SK-N-SH (cell line): ENCODE data around the gene GOLPH3. TPM values are rescaled to one million over a fixed set of nuclear protein-coding genes. Genes with fewer than 3 reads are reported as not detected.

Experiments
- CTCF ChIA-PET: fragments of 300-600, 350-600 bp; formaldehyde crosslinking; extraction: SDS; loops from one replicate; lab custom pipeline; 2021; lab: Yijun Ruan, JAX
- POLR2A ChIA-PET: fragments of 350-600 bp; sonication (Branson Sonifier 250); formaldehyde crosslinking; extraction: SDS; loops from one replicate; lab custom pipeline; 2020; ENCODE audit warnings: antibody characterized with exemption, inconsistent platforms; lab: Yijun Ruan, JAX
- DNase-seq: peaks from one replicate; pipeline ENCODE4 v3.0.0; 2012
- H2AFZ ChIP-seq: fragments of 200-600 bp; sonication (generic); 2 replicates; pipeline ENCODE4 v1.8.1; 2016; ENCODE audit warnings: antibody characterized with exemption, mild to moderate bottlenecking, low read depth
- H3F3A ChIP-seq: fragments of 200-600 bp; sonication (generic); replicated peaks from 2 replicates; pipeline ENCODE3; 2016; ENCODE audit warnings: antibody characterized with exemption, mild to moderate bottlenecking; ENCODE audit not compliant: insufficient read depth
- H3K27ac ChIP-seq, 2 experiments: fragments of 200-500 bp in 1 of 2; fragments of 200-600 bp in 1 of 2; sonication (Bioruptor generic) in 1 of 2; sonication (generic), shearing (Covaris generic) in 1 of 2; 2 replicates each; pipeline versions ENCODE4 v1.5.1 to v1.6.1; 2014 to 2016; ENCODE audit warnings: low read depth in 2 of 2, inconsistent platforms in 1 of 2, low read length in 1 of 2, mild to moderate bottlenecking in 1 of 2, mixed read lengths in 1 of 2
- H3K27me3 ChIP-seq: fragments of 200-600 bp; sonication (generic), shearing (Covaris generic); 2 replicates; pipeline ENCODE4 v1.6.1; 2016; ENCODE audit warnings: mixed run types; ENCODE audit not compliant: insufficient read depth
- H3K36me3 ChIP-seq, 2 experiments: fragments of 200-500 bp in 1 of 2; fragments of 200-600 bp in 1 of 2; sonication (Bioruptor generic) in 1 of 2; sonication (generic) in 1 of 2; replicated peaks in 1 of 2; 2 replicates each; pipeline versions ENCODE3 to v1.5.1; 2014 to 2016; ENCODE audit warnings: low read length in 1 of 2, mild to moderate bottlenecking in 1 of 2; ENCODE audit not compliant: insufficient read depth in 2 of 2, control insufficient read depth in 1 of 2
- H3K4me1 ChIP-seq, 2 experiments: fragments of 200-500 bp in 1 of 2; fragments of 200-600 bp in 1 of 2; sonication (Bioruptor generic) in 1 of 2; sonication (generic), shearing (Covaris generic) in 1 of 2; 2 replicates each; pipeline versions ENCODE4 v1.5.1 to v1.6.1; 2014 to 2016; ENCODE audit warnings: low read depth in 1 of 2, low read length in 1 of 2, mixed run types in 1 of 2; ENCODE audit not compliant: insufficient read depth in 2 of 2, control insufficient read depth in 1 of 2
- H3K4me2 ChIP-seq: fragments of 200-600 bp; sonication (generic), shearing (Covaris generic); 2 replicates; pipeline ENCODE4 v1.6.1; 2017; ENCODE audit warnings: mixed run types
- H3K4me3 ChIP-seq, 2 experiments: fragments of 200-500 bp in 1 of 2; fragments of 200-600 bp in 1 of 2; sonication (Bioruptor generic) in 1 of 2; sonication (generic), shearing (Covaris generic) in 1 of 2; 2 replicates each; pipeline versions ENCODE4 v1.5.1 to v1.8.1; 2014 to 2016; ENCODE audit warnings: low read depth in 2 of 2, inconsistent platforms in 1 of 2, low read length in 1 of 2, mild to moderate bottlenecking in 1 of 2, mixed read lengths in 1 of 2, moderate library complexity in 1 of 2
- H3K79me2 ChIP-seq: fragments of 200-600 bp; sonication (generic); 2 replicates; pipeline ENCODE4 v1.8.1; 2017; ENCODE audit warnings: mild to moderate bottlenecking; ENCODE audit not compliant: insufficient read depth
- H3K9ac ChIP-seq: fragments of 200-600 bp; sonication (generic); 2 replicates; pipeline ENCODE4 v1.6.1; 2017; ENCODE audit warnings: mixed run types
- H3K9me2 ChIP-seq: fragments of 200-600 bp; sonication (generic); 2 replicates; pipeline ENCODE4 v1.6.1; 2017; ENCODE audit warnings: mixed run types
- H3K9me3 ChIP-seq: fragments of 200-600 bp; sonication (generic); 2 replicates; pipeline ENCODE4 v1.6.1; 2017; ENCODE audit warnings: mixed run types, mild to moderate bottlenecking, moderate library complexity
- H4K20me1 ChIP-seq: fragments of 200-600 bp; sonication (generic); 2 replicates; pipeline ENCODE4 v1.6.1; 2017; ENCODE audit warnings: mild to moderate bottlenecking, mixed run types; ENCODE audit not compliant: insufficient read depth
- EP300 ChIP-seq, 2 experiments: IDR thresholded peaks; 2 replicates each; pipeline versions ENCODE4 v1.4.0 to v1.6.1; 2012; ENCODE audit warnings: borderline replicate concordance in 1 of 2, low read depth in 1 of 2, low read length in 1 of 2
- EZH2phosphoT487 ChIP-seq: fragments of 200-600 bp; sonication (generic); IDR thresholded peaks from 2 replicates; pipeline ENCODE4 v1.6.1; 2017; ENCODE audit warnings: low read depth, mixed run types, mild to moderate bottlenecking, antibody characterized with exemption, moderate library complexity, borderline replicate concordance
- FOSL2 ChIP-seq: IDR thresholded peaks from 2 replicates; pipeline ENCODE4 v1.4.0; 2012; ENCODE audit warnings: low read depth, mild to moderate bottlenecking, moderate library complexity, borderline replicate concordance
- GABPA ChIP-seq: IDR thresholded peaks from 2 replicates; pipeline ENCODE4 v1.4.0; 2012; ENCODE audit warnings: low read depth, mild to moderate bottlenecking
- GATA2 ChIP-seq: sonication (generic); formaldehyde crosslinking; IDR thresholded peaks from 2 replicates; pipeline ENCODE4 v1.5.0; 2020; ENCODE audit warnings: mild to moderate bottlenecking, missing genetic modification reagents
- NRF1 ChIP-seq: IDR thresholded peaks from 2 replicates; pipeline ENCODE4 v1.6.1; 2012; ENCODE audit warnings: low read depth, mild to moderate bottlenecking, low read length
- RAD21 ChIP-seq: IDR thresholded peaks from 2 replicates; pipeline ENCODE4 v1.6.1; 2012; ENCODE audit warnings: mild to moderate bottlenecking, low read length
- TAF1 ChIP-seq: IDR thresholded peaks from 2 replicates; pipeline ENCODE4 v1.6.1; 2012; ENCODE audit warnings: low read depth, mild to moderate bottlenecking, low read length, moderate library complexity, borderline replicate concordance
- TEAD4 ChIP-seq: IDR thresholded peaks from 2 replicates; pipeline ENCODE4 v1.4.0; 2012; ENCODE audit warnings: mild to moderate bottlenecking, borderline replicate concordance; ENCODE audit not compliant: insufficient read depth
- WGBS: methylation state at CpG from one replicate; pipeline ENCODE4 v1.1.6; 2017; ENCODE audit warnings: low lambda C conversion rate; 5-methylcytosine and 5-hydroxymethylcytosine counted together
- polyA plus RNA-seq, 3 experiments: library from polyadenylated mRNA; depleted of rRNA; stranded (reverse); fragments of >200 nt; gene quantifications; 2 replicates each; pipeline ENCODE4 v1.2.3, GENCODE V29; 2012
- TF ChIP-seq, protein P1 (sequence below): IDR thresholded peaks from 2 replicates; pipeline ENCODE4 v1.4.0; 2012; ENCODE audit warnings: low read depth, borderline replicate concordance
- TF ChIP-seq, protein P2 (sequence below): IDR thresholded peaks from 2 replicates; pipeline ENCODE4 v1.6.1; 2012; ENCODE audit warnings: mild to moderate bottlenecking, low read depth, low read length, moderate library complexity
- TF ChIP-seq, protein P3 (sequence below): fragments of 200-600 bp; sonication (generic); IDR thresholded peaks from 2 replicates; pipeline ENCODE4 v1.6.1; 2017; ENCODE audit warnings: antibody characterized with exemption, mild to moderate bottlenecking, moderate library complexity
- TF ChIP-seq, protein P4 (sequence below): fragments of 150-350 bp; IDR thresholded peaks from 2 replicates; pipeline ENCODE4 v1.6.1; 2017; ENCODE audit warnings: antibody characterized with exemption, low read length, low read depth, borderline replicate concordance
- TF ChIP-seq, protein P5 (sequence below): IDR thresholded peaks from 2 replicates; pipeline ENCODE4 v1.4.0; 2012; ENCODE audit warnings: low read depth

The GOLPH3 gene
- polyA plus RNA-seq, 1 of the 3 experiments (the other 2 are of a cell fraction) = 25.5 TPM

DNA sequence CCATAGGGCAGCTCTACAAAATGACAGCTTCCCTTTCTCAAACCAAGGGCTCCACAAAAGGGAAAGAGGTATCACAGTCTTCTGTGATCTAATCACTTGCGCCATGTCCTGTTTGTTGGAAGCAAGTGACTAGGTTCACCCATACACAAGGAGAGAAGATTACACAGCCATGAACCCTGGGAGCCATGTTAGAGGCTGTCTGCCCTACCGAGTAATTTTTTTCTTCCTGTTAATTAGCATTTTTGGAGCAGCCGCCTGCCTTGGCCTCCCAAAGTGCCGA, 33.2 kb upstream of the GOLPH3 start:
- no peaks in the 10 kb centered on the region for H3K36me3 ChIP-seq
- H3K4me3 ChIP-seq = no peak overlapping the region
- H3K27ac ChIP-seq = no peak overlapping the region
- no peaks in the 10 kb centered on the region for H4K20me1 ChIP-seq
- no peaks in the 10 kb centered on the region for H3F3A ChIP-seq
- H2AFZ ChIP-seq = no peak overlapping the region
- H3K79me2 ChIP-seq = no peaks in the 10 kb centered on the region
- CTCF ChIA-PET = interaction anchor here (1.3 to 1.4 kb wide), 2 partner anchors 24 to 114 kb away, joined by 3 read pairs; no protein-coding TSS in a partner anchor
- POLR2A ChIA-PET = no interaction called here
- no peaks in the 10 kb centered on the region for H3K9me3 ChIP-seq
- H3K9ac ChIP-seq = no peak overlapping the region
- no peaks in the 10 kb centered on the region for H3K27me3 ChIP-seq
- no peaks in the 10 kb centered on the region for H3K9me2 ChIP-seq
- no peak overlapping the region for H3K4me2 ChIP-seq
- TF ChIP-seq, protein P1, sequence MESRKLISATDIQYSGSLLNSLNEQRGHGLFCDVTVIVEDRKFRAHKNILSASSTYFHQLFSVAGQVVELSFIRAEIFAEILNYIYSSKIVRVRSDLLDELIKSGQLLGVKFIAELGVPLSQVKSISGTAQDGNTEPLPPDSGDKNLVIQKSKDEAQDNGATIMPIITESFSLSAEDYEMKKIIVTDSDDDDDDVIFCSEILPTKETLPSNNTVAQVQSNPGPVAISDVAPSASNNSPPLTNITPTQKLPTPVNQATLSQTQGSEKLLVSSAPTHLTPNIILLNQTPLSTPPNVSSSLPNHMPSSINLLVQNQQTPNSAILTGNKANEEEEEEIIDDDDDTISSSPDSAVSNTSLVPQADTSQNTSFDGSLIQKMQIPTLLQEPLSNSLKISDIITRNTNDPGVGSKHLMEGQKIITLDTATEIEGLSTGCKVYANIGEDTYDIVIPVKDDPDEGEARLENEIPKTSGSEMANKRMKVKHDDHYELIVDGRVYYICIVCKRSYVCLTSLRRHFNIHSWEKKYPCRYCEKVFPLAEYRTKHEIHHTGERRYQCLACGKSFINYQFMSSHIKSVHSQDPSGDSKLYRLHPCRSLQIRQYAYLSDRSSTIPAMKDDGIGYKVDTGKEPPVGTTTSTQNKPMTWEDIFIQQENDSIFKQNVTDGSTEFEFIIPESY = no peak
- TF ChIP-seq EZH2phosphoT487 (no peak), GATA2 (CRISPR knock-in tag) (no peak), TEAD4 (no peak), TAF1 (no peak)
- TF ChIP-seq, protein P2, sequence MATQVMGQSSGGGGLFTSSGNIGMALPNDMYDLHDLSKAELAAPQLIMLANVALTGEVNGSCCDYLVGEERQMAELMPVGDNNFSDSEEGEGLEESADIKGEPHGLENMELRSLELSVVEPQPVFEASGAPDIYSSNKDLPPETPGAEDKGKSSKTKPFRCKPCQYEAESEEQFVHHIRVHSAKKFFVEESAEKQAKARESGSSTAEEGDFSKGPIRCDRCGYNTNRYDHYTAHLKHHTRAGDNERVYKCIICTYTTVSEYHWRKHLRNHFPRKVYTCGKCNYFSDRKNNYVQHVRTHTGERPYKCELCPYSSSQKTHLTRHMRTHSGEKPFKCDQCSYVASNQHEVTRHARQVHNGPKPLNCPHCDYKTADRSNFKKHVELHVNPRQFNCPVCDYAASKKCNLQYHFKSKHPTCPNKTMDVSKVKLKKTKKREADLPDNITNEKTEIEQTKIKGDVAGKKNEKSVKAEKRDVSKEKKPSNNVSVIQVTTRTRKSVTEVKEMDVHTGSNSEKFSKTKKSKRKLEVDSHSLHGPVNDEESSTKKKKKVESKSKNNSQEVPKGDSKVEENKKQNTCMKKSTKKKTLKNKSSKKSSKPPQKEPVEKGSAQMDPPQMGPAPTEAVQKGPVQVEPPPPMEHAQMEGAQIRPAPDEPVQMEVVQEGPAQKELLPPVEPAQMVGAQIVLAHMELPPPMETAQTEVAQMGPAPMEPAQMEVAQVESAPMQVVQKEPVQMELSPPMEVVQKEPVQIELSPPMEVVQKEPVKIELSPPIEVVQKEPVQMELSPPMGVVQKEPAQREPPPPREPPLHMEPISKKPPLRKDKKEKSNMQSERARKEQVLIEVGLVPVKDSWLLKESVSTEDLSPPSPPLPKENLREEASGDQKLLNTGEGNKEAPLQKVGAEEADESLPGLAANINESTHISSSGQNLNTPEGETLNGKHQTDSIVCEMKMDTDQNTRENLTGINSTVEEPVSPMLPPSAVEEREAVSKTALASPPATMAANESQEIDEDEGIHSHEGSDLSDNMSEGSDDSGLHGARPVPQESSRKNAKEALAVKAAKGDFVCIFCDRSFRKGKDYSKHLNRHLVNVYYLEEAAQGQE = no peak
- no peak for DNase-seq
- peaks cover 0 to 2% of the 10 kb centered on the region in 2 experiments; a peak in 1 of 4 replicates for H3K4me1 ChIP-seq
- WGBS = 82% methylated on average over 1 of the region's 4 CpGs

DNA sequence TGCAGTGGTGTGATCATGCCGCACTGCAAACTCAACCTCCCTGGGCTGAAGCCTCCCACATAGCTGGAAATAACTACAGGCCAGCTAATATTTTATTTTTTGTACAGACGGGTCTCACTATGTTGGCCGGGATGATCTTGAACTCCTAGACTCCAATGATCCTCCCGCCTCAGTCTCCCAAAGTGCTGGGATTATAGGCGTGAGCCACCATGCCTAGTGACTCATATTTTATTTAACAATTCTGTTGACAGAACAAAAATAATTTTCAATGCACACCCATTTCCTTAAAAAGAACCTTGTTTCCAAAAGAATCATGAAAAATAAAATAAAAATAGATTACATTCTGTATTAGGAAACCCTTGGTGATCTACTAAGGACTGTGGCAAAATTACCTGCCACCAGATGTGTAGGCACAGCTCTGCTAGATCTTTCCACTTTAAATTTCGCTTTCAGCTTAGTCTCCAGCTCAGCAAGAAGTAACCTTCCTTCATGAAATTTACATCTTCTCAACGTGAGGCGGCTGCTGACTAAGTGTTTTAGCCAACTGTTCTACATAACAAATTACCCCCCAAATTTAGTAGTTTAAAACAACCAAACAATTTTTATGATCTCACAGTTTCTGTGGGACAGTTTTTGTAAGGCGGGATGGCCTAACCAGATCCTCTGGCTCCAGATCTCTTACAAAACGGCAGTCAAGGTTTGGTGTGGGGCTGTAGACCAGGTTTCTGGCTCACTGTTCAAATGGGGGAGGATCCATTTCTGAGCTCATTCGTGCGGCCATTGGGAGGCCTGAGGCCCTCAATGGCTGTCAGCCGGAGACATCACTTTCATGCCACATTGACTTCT, 32.6 kb upstream of the GOLPH3 start:
- Histone ChIP-seq H3K4me2 (no peak overlapping the region), H4K20me1 (no peaks in the 10 kb centered on the region), H3K9me3 (no peaks in the 10 kb centered on the region), H3K9me2 (no peaks in the 10 kb centered on the region), H3K79me2 (no peaks in the 10 kb centered on the region), H3K36me3 (no peaks in the 10 kb centered on the region), H2AFZ (no peak overlapping the region), H3K4me3 (no peak overlapping the region), H3K27me3 (no peaks in the 10 kb centered on the region), H3K9ac (no peak overlapping the region), H3F3A (peaks cover 1% of the 10 kb centered on the region), H3K4me1 (peaks cover 0 to 2% of the 10 kb centered on the region in 2 experiments; a peak in 1 of 4 replicates), H3K27ac (no peak overlapping the region)
- WGBS = 86% methylated on average over 13 of the region's 13 CpGs
- CTCF ChIA-PET = interaction anchor here (0.7 to 1.4 kb wide), 3 partner anchors 10 to 114 kb away, joined by 3 read pairs; no protein-coding TSS in a partner anchor
- TF ChIP-seq RAD21 = no peak
- no peak for TF ChIP-seq NRF1
- TF ChIP-seq EP300 (IDR thresholded peaks at IDR 0.05; ENCODE audit: borderline replicate concordance in 1 of 2, low read depth in 1 of 2, low read length in 1 of 2) = no peak
- TF ChIP-seq, protein P3, sequence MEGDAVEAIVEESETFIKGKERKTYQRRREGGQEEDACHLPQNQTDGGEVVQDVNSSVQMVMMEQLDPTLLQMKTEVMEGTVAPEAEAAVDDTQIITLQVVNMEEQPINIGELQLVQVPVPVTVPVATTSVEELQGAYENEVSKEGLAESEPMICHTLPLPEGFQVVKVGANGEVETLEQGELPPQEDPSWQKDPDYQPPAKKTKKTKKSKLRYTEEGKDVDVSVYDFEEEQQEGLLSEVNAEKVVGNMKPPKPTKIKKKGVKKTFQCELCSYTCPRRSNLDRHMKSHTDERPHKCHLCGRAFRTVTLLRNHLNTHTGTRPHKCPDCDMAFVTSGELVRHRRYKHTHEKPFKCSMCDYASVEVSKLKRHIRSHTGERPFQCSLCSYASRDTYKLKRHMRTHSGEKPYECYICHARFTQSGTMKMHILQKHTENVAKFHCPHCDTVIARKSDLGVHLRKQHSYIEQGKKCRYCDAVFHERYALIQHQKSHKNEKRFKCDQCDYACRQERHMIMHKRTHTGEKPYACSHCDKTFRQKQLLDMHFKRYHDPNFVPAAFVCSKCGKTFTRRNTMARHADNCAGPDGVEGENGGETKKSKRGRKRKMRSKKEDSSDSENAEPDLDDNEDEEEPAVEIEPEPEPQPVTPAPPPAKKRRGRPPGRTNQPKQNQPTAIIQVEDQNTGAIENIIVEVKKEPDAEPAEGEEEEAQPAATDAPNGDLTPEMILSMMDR = no peak
- no peak for TF ChIP-seq GABPA
- TF ChIP-seq EZH2phosphoT487 = no peak
- TF ChIP-seq, protein P4, sequence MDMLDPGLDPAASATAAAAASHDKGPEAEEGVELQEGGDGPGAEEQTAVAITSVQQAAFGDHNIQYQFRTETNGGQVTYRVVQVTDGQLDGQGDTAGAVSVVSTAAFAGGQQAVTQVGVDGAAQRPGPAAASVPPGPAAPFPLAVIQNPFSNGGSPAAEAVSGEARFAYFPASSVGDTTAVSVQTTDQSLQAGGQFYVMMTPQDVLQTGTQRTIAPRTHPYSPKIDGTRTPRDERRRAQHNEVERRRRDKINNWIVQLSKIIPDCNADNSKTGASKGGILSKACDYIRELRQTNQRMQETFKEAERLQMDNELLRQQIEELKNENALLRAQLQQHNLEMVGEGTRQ = no peak
- no peak for TF ChIP-seq GATA2 (CRISPR knock-in tag)
- TF ChIP-seq FOSL2 = no peak
- TF ChIP-seq, protein P5, sequence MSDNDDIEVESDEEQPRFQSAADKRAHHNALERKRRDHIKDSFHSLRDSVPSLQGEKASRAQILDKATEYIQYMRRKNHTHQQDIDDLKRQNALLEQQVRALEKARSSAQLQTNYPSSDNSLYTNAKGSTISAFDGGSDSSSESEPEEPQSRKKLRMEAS = no peak
- POLR2A ChIA-PET = no interaction called here
- no peak for DNase-seq
